Activated CD4-positive, CD25-positive, alpha-beta regulatory T cell treated with anti-CD3 and anti-CD28 coated beads, Interleukin-2, amount 50 U/mL, for 16 hours (primary cell): ENCODE data around the gene NET1.
"Not testable (repeated sequence)": the region's sequence is repeated elsewhere in the genome, so short reads cannot be mapped to it uniquely, and the experiment has no call there.

Source experiments
- DNase-seq: peaks from one replicate; pipeline ENCODE4 v3.0.0-alpha.2; 2020; ENCODE audit warnings: low read depth, low spot score

Gene NET1

GRCh38 chr10:5396556-5397300 is 15.6 kb upstream of the NET1 start:
- no peak for DNase-seq

GRCh38 chr10:5399332-5399731 is 13.0 kb upstream of the NET1 start:
- DNase-seq = no peak

- no peak for DNase-seq
Measured at GRCh38 chr10:5400468-5401240, 11.7 kb upstream of the NET1 start.

- no peak for DNase-seq
Measured at GRCh38 chr10:5402798-5403197, 9.6 kb upstream of the NET1 start.

- DNase-seq = no peak
Measured at GRCh38 chr10:5404208-5405041, 7.9 kb upstream of the NET1 start, which contains the start of gene TUBAL3. Gene TUBAL3 (minus strand): TSS chr10:5404828. CDS start chr10:5404792, 36 bp downstream.

- no peak for DNase-seq
Measured at GRCh38 chr10:5406918-5407317, 5.4 kb upstream of the NET1 start.

- DNase-seq = not testable (repeated sequence)
Measured at GRCh38 chr10:5410787-5411186, 1.6 kb upstream of the NET1 start.

- no peak for DNase-seq
Measured at GRCh38 chr10:5411941-5412276, 448 bp upstream of the NET1 start.

GRCh38 chr10:5413012-5413938 is 918 bp downstream of the NET1 start:
- DNase-seq = no peak

- DNase-seq = no peak
Measured at GRCh38 chr10:5416981-5417380, 4.6 kb downstream of the NET1 start.

GRCh38 chr10:5418584-5418983 is 6.2 kb downstream of the NET1 start:
- no peak for DNase-seq

GRCh38 chr10:5419466-5420094 is 7.2 kb downstream of the NET1 start:
- no peak for DNase-seq

- no peak for DNase-seq
Measured at GRCh38 chr10:5423771-5424170, 11.4 kb downstream of the NET1 start.

GRCh38 chr10:5424751-5425150 is 12.4 kb downstream of the NET1 start:
- DNase-seq = no peak

GRCh38 chr10:5428133-5428532 is 15.8 kb downstream of the NET1 start:
- no peak for DNase-seq

GRCh38 chr10:5433182-5433581 is 20.8 kb downstream of the NET1 start:
- DNase-seq = no peak

- DNase-seq = no peak
Measured at GRCh38 chr10:5434017-5434753, 21.8 kb downstream of the NET1 start.

- DNase-seq = no peak
Measured at GRCh38 chr10:5435328-5435727, 23.0 kb downstream of the NET1 start.

GRCh38 chr10:5440206-5440605 is 27.8 kb downstream of the NET1 start:
- no peak for DNase-seq

- DNase-seq = no peak
Measured at GRCh38 chr10:5441106-5441505, 28.7 kb downstream of the NET1 start.
